ENCODE data around the gene NAIF1.
A peak's percentile ranks its signal among the peaks of the same experiment; 100 is the strongest.

Gene NAIF1

GRCh38 chr9:128106181-128106939 is 39.2 kb upstream of the NAIF1 start:
- Mint-ChIP-seq H3K9me3 (no peaks in the 10 kb centered on the region), H3K27ac (peak overlapping the region; percentile 52), H3K4me1 (peaks cover 37% of the 10 kb centered on the region), H3K36me3 (peaks cover 49% of the 10 kb centered on the region), H3K4me3 (no peak overlapping the region), H3K27me3 (no peaks in the 10 kb centered on the region)
- CTCF ChIA-PET: interaction anchor here (5.3 kb wide), 1 partner anchor 11 kb away, joined by 26 read pairs; no protein-coding TSS in a partner anchor
- no peak for DNase-seq

- H3K4me3 Mint-ChIP-seq: no peak overlapping the region
- H3K36me3 Mint-ChIP-seq: peaks cover 55% of the 10 kb centered on the region
- no peaks in the 10 kb centered on the region for H3K9me3 Mint-ChIP-seq
- no peak overlapping the region for H3K27ac Mint-ChIP-seq
- CTCF ChIA-PET: interaction anchor here (2.0 to 5.3 kb wide), 2 partner anchors 12 to 33 kb away, joined by 8 to 26 read pairs; no protein-coding TSS in a partner anchor
- no peaks in the 10 kb centered on the region for H3K27me3 Mint-ChIP-seq
- H3K4me1 Mint-ChIP-seq: peaks cover 44% of the 10 kb centered on the region
- DNase-seq: no peak
Measured at GRCh38 chr9:128105538-128106175, 38.5 kb upstream of the NAIF1 start.

- CTCF ChIA-PET: interaction anchor here (1.1 to 5.3 kb wide), 6 partner anchors 11 to 32 kb away, joined by 4 to 26 read pairs (median 4); no protein-coding TSS in a partner anchor
- Mint-ChIP-seq H3K27me3 (no peaks in the 10 kb centered on the region), H3K9me3 (no peaks in the 10 kb centered on the region), H3K4me1 (peaks cover 58% of the 10 kb centered on the region), H3K4me3 (no peak overlapping the region), H3K36me3 (peaks cover 51% of the 10 kb centered on the region), H3K27ac (no peak overlapping the region)
- DNase-seq: no peak
Measured at GRCh38 chr9:128104171-128104618, 37.1 kb upstream of the NAIF1 start.

- Mint-ChIP-seq H3K36me3 (peaks cover 51% of the 10 kb centered on the region), H3K27ac (peak overlapping the region; percentile 58), H3K27me3 (no peaks in the 10 kb centered on the region), H3K9me3 (no peaks in the 10 kb centered on the region), H3K4me3 (no peak overlapping the region), H3K4me1 (peaks cover 65% of the 10 kb centered on the region)
- CTCF ChIA-PET: interaction anchor here (0.7 to 5.3 kb wide), 12 partner anchors 10 to 149 kb away, joined by 3 to 26 read pairs (median 4); no protein-coding TSS in a partner anchor
- DNase-seq: peak; percentile 68
Measured at GRCh38 chr9:128103589-128103962, 36.5 kb upstream of the NAIF1 start.

- Mint-ChIP-seq H3K4me1 (peaks cover 70% of the 10 kb centered on the region), H3K9me3 (no peaks in the 10 kb centered on the region), H3K27me3 (no peaks in the 10 kb centered on the region), H3K27ac (peak overlapping the region; percentile 58), H3K4me3 (no peak overlapping the region), H3K36me3 (peaks cover 51% of the 10 kb centered on the region)
- CTCF ChIA-PET: interaction anchor here (0.7 to 1.8 kb wide), 12 partner anchors 9 to 166 kb away, joined by 3 to 11 read pairs (median 4); no protein-coding TSS in a partner anchor
- DNase-seq: no peak
Measured at GRCh38 chr9:128102861-128103588, 35.9 kb upstream of the NAIF1 start.

GRCh38 chr9:128102196-128102595 is 35.1 kb upstream of the NAIF1 start:
- Mint-ChIP-seq H3K27me3 (no peaks in the 10 kb centered on the region), H3K4me3 (no peak overlapping the region), H3K36me3 (peaks cover 47% of the 10 kb centered on the region), H3K9me3 (no peaks in the 10 kb centered on the region), H3K4me1 (peaks cover 72% of the 10 kb centered on the region), H3K27ac (peak overlapping the region; percentile 79)
- CTCF ChIA-PET: interaction anchor here (1.2 to 1.8 kb wide), 6 partner anchors 8 to 165 kb away, joined by 3 to 11 read pairs (median 6); no protein-coding TSS in a partner anchor
- no peak for DNase-seq

- Mint-ChIP-seq H3K27me3 (no peaks in the 10 kb centered on the region), H3K36me3 (peaks cover 46% of the 10 kb centered on the region), H3K4me1 (peaks cover 73% of the 10 kb centered on the region), H3K4me3 (no peak overlapping the region), H3K9me3 (no peaks in the 10 kb centered on the region), H3K27ac (peak overlapping the region; percentile 79)
- DNase-seq: no peak
- CTCF ChIA-PET: interaction anchor here (1.4 to 1.8 kb wide), 3 partner anchors 8 to 165 kb away, joined by 3 to 11 read pairs (median 8); no protein-coding TSS in a partner anchor
Measured at GRCh38 chr9:128101690-128102089, 34.6 kb upstream of the NAIF1 start.

- Mint-ChIP-seq H3K9me3 (no peaks in the 10 kb centered on the region), H3K4me1 (peaks cover 69% of the 10 kb centered on the region), H3K27me3 (no peaks in the 10 kb centered on the region), H3K27ac (no peak overlapping the region), H3K4me3 (no peak overlapping the region), H3K36me3 (peaks cover 42% of the 10 kb centered on the region)
- CTCF ChIA-PET: interaction anchor here (1.9 to 4.5 kb wide), 2 partner anchors 16 to 24 kb away, joined by 4 to 14 read pairs; no protein-coding TSS in a partner anchor
- no peak for DNase-seq
Measured at GRCh38 chr9:128101231-128101661, 34.1 kb upstream of the NAIF1 start.

- DNase-seq: no peak
- Mint-ChIP-seq H3K27me3 (no peaks in the 10 kb centered on the region), H3K4me3 (no peak overlapping the region), H3K36me3 (peaks cover 40% of the 10 kb centered on the region), H3K9me3 (no peaks in the 10 kb centered on the region), H3K27ac (no peak overlapping the region), H3K4me1 (peaks cover 67% of the 10 kb centered on the region)
- CTCF ChIA-PET: interaction anchor here (1.6 to 4.5 kb wide), 3 partner anchors 17 to 159 kb away, joined by 4 to 14 read pairs (median 4); no protein-coding TSS in a partner anchor
Measured at GRCh38 chr9:128100581-128100980, 33.5 kb upstream of the NAIF1 start.

- no peaks in the 10 kb centered on the region for H3K9me3 Mint-ChIP-seq
- peaks cover 39% of the 10 kb centered on the region for H3K36me3 Mint-ChIP-seq
- H3K27ac Mint-ChIP-seq: peak overlapping the region; percentile 79
- H3K27me3 Mint-ChIP-seq: no peaks in the 10 kb centered on the region
- CTCF ChIA-PET: interaction anchor here (1.6 to 4.5 kb wide), 3 partner anchors 18 to 158 kb away, joined by 4 to 14 read pairs (median 4); no protein-coding TSS in a partner anchor
- no peak for DNase-seq
- H3K4me1 Mint-ChIP-seq: peaks cover 69% of the 10 kb centered on the region
- no peak overlapping the region for H3K4me3 Mint-ChIP-seq
Measured at GRCh38 chr9:128099932-128100491, 32.9 kb upstream of the NAIF1 start.

GRCh38 chr9:128099231-128099931 is 32.3 kb upstream of the NAIF1 start:
- Mint-ChIP-seq H3K36me3 (peaks cover 41% of the 10 kb centered on the region), H3K9me3 (no peaks in the 10 kb centered on the region), H3K4me3 (peak overlapping the region; percentile 15), H3K27me3 (no peaks in the 10 kb centered on the region), H3K27ac (peak overlapping the region; percentile 79), H3K4me1 (peaks cover 73% of the 10 kb centered on the region)
- CTCF ChIA-PET: interaction anchor here (1.6 to 4.5 kb wide), 3 partner anchors 18 to 157 kb away, joined by 4 to 14 read pairs (median 4); no protein-coding TSS in a partner anchor
- no peak for DNase-seq

GRCh38 chr9:128098297-128099230 is 31.4 kb upstream of the NAIF1 start:
- peak overlapping the region; percentile 15 for H3K4me3 Mint-ChIP-seq
- CTCF ChIA-PET: interaction anchor here (1.0 to 4.5 kb wide), 4 partner anchors 19 to 63 kb away, joined by 3 to 14 read pairs (median 4); no protein-coding TSS in a partner anchor

More at GRCh38 chr9:128098297-128099230, 31.4 kb upstream of the NAIF1 start:
- H3K36me3 Mint-ChIP-seq: peaks cover 39% of the 10 kb centered on the region
- H3K4me1 Mint-ChIP-seq: peaks cover 73% of the 10 kb centered on the region
- H3K27me3 Mint-ChIP-seq: no peaks in the 10 kb centered on the region
- H3K9me3 Mint-ChIP-seq: no peaks in the 10 kb centered on the region
- peak overlapping the region; percentile 79 for H3K27ac Mint-ChIP-seq
- peak; percentile 62 for DNase-seq
